Measurements from ENCODE around the gene C19orf81.

DNA sequence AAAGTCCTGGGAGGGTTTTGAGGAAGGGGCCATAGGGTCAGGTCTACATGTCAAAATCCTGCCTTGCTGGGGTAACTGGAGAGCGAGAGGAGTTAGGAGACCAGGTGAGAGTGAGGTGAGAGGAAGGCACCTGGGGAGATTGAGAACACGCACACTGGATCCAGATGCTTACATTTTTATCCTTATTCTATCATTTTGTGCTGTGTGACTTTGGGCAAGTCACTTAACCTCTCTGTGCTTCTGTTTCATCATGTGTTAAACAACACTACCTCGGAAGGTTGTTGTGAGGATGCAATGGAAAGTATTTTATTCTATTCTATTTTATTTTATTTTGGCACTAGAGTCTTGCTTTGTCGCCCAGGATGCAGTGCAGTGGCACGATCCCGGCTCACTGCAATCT, 3.5 kb downstream of the C19orf81 start:
- TF ChIP-seq, protein P1, sequence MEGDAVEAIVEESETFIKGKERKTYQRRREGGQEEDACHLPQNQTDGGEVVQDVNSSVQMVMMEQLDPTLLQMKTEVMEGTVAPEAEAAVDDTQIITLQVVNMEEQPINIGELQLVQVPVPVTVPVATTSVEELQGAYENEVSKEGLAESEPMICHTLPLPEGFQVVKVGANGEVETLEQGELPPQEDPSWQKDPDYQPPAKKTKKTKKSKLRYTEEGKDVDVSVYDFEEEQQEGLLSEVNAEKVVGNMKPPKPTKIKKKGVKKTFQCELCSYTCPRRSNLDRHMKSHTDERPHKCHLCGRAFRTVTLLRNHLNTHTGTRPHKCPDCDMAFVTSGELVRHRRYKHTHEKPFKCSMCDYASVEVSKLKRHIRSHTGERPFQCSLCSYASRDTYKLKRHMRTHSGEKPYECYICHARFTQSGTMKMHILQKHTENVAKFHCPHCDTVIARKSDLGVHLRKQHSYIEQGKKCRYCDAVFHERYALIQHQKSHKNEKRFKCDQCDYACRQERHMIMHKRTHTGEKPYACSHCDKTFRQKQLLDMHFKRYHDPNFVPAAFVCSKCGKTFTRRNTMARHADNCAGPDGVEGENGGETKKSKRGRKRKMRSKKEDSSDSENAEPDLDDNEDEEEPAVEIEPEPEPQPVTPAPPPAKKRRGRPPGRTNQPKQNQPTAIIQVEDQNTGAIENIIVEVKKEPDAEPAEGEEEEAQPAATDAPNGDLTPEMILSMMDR (IDR thresholded peaks at IDR 0.05; ENCODE audit: low read depth, low read length) = no peak
- TF ChIP-seq POLR2A (IDR thresholded peaks at IDR 0.05; ENCODE audit: extremely low read depth, insufficient read length) (no peak), MYC (IDR thresholded peaks at IDR 0.05; ENCODE audit: low read depth, low read length) (no peak)
- TF ChIP-seq, protein P2, sequence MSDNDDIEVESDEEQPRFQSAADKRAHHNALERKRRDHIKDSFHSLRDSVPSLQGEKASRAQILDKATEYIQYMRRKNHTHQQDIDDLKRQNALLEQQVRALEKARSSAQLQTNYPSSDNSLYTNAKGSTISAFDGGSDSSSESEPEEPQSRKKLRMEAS (IDR thresholded peaks at IDR 0.05; ENCODE audit: low read depth, low read length) = no peak

Measured in NB4 (cell line).